ENCODE measurements around the gene FASLG.

The FASLG gene

GRCh38 chr1:172700556-172700955, 41.7 kb downstream of the FASLG start:
- H4K20me1 ChIP-seq (ENCODE audit: insufficient read depth): no peaks in the 10 kb centered on the region
- no peak overlapping the region for H3K27ac ChIP-seq
- no peaks in the 10 kb centered on the region for H3K4me1 ChIP-seq (ENCODE audit: low read depth, poor library complexity, severe bottlenecking)
- H3K4me2 ChIP-seq: no peak overlapping the region
- no peak overlapping the region for H2AFZ ChIP-seq (ENCODE audit: low read depth)
- no peaks in the 10 kb centered on the region for H3K79me2 ChIP-seq (ENCODE audit: insufficient read depth, low read depth)
- no peak for TF ChIP-seq CTCF (conservative IDR thresholded peaks at IDR 0.05; ENCODE audit: low read depth, low read length)
- no peak overlapping the region for H3K4me3 ChIP-seq (IDR thresholded peaks at IDR 0.05; ENCODE audit: insufficient read depth, low read depth, low read length)
- H3K9ac ChIP-seq: no peak overlapping the region
- H3K27me3 ChIP-seq (ENCODE audit: insufficient read depth, low read depth): no peaks in the 10 kb centered on the region
- no peaks in the 10 kb centered on the region for H3K36me3 ChIP-seq (ENCODE audit: insufficient read depth)

- no peaks in the 10 kb centered on the region for H4K20me1 ChIP-seq (ENCODE audit: insufficient read depth)
- H3K79me2 ChIP-seq (ENCODE audit: insufficient read depth, low read depth): no peaks in the 10 kb centered on the region
- H3K27me3 ChIP-seq (ENCODE audit: insufficient read depth, low read depth): no peaks in the 10 kb centered on the region
- no peaks in the 10 kb centered on the region for H3K36me3 ChIP-seq (ENCODE audit: insufficient read depth)
- no peak overlapping the region for H3K4me2 ChIP-seq
- H3K27ac ChIP-seq: no peak overlapping the region
- H3K9ac ChIP-seq: no peak overlapping the region
- H3K4me3 ChIP-seq (IDR thresholded peaks at IDR 0.05; ENCODE audit: insufficient read depth, low read depth, low read length): no peak overlapping the region
- H3K4me1 ChIP-seq (ENCODE audit: low read depth, poor library complexity, severe bottlenecking): no peaks in the 10 kb centered on the region
- TF ChIP-seq CTCF (conservative IDR thresholded peaks at IDR 0.05; ENCODE audit: low read depth, low read length): no peak
- no peak overlapping the region for H2AFZ ChIP-seq (ENCODE audit: low read depth)
These were observed 45.1 kb downstream of the FASLG start for GRCh38 chr1:172704001-172704400.

GRCh38 chr1:172704420-172705210, 45.7 kb downstream of the FASLG start:
- Histone ChIP-seq H3K4me2 (no peak overlapping the region), H3K27ac (no peak overlapping the region)
- no peak for TF ChIP-seq CTCF (conservative IDR thresholded peaks at IDR 0.05; ENCODE audit: low read depth, low read length)

GRCh38 chr1:172708452-172708851, 49.5 kb downstream of the FASLG start:
- Histone ChIP-seq H2AFZ (ENCODE audit: low read depth) (no peak overlapping the region), H3K4me1 (ENCODE audit: low read depth, poor library complexity, severe bottlenecking) (no peaks in the 10 kb centered on the region)
- no peak for TF ChIP-seq CTCF (conservative IDR thresholded peaks at IDR 0.05; ENCODE audit: low read depth, low read length)

More at GRCh38 chr1:172704420-172705210, 45.7 kb downstream of the FASLG start:
- H3K4me1 ChIP-seq (ENCODE audit: low read depth, poor library complexity, severe bottlenecking): no peaks in the 10 kb centered on the region
- H3K36me3 ChIP-seq (ENCODE audit: insufficient read depth): no peaks in the 10 kb centered on the region
- no peaks in the 10 kb centered on the region for H3K79me2 ChIP-seq (ENCODE audit: insufficient read depth, low read depth)
- H3K4me3 ChIP-seq (IDR thresholded peaks at IDR 0.05; ENCODE audit: insufficient read depth, low read depth, low read length): no peak overlapping the region
- H3K27me3 ChIP-seq (ENCODE audit: insufficient read depth, low read depth): no peaks in the 10 kb centered on the region
- H2AFZ ChIP-seq (ENCODE audit: low read depth): no peak overlapping the region
- no peaks in the 10 kb centered on the region for H4K20me1 ChIP-seq (ENCODE audit: insufficient read depth)
- no peak overlapping the region for H3K9ac ChIP-seq

More at GRCh38 chr1:172708452-172708851, 49.5 kb downstream of the FASLG start:
- H4K20me1 ChIP-seq (ENCODE audit: insufficient read depth): no peaks in the 10 kb centered on the region
- H3K27ac ChIP-seq: no peak overlapping the region
- H3K79me2 ChIP-seq (ENCODE audit: insufficient read depth, low read depth): no peaks in the 10 kb centered on the region
- no peak overlapping the region for H3K9ac ChIP-seq
- no peaks in the 10 kb centered on the region for H3K36me3 ChIP-seq (ENCODE audit: insufficient read depth)
- no peaks in the 10 kb centered on the region for H3K27me3 ChIP-seq (ENCODE audit: insufficient read depth, low read depth)
- H3K4me2 ChIP-seq: no peak overlapping the region
- H3K4me3 ChIP-seq (IDR thresholded peaks at IDR 0.05; ENCODE audit: insufficient read depth, low read depth, low read length): no peak overlapping the region

Data from KMS-11 (cell line).